Measurements from ENCODE around the gene RNF121.

- TF ChIP-seq CTCF (conservative IDR thresholded peaks at IDR 0.05; ENCODE audit: low read length) (no peak), EZH2phosphoT487 (IDR thresholded peaks at IDR 0.05; ENCODE audit: borderline replicate concordance) (no peak)
Measured at GRCh38 chr11:71977090-71977489, 48.2 kb downstream of the RNF121 start.
